GM23248 (cell line): ENCODE results near the gene SNX14. TPM values are rescaled to one million over a fixed set of nuclear protein-coding genes. Genes with fewer than 3 reads are reported as not detected.
"Not testable (repeated sequence)": the region's sequence is repeated elsewhere in the genome, so short reads cannot be mapped to it uniquely, and the experiment has no call there.

ENCODE experiments used
- DNase-seq: peaks from one replicate; pipeline ENCODE4 v3.0.0-alpha.2; 2015
- H2AFZ ChIP-seq: fragments of 200-600 bp; sonication (generic); 2 replicates; pipeline ENCODE4 v1.6.1; 2016; ENCODE audit warnings: antibody characterized with exemption
- H3F3A ChIP-seq: fragments of 200-600 bp; sonication (generic); 2 replicates; pipeline ENCODE4 v1.6.1; 2016; ENCODE audit warnings: mild to moderate bottlenecking, antibody characterized with exemption, mixed run types; ENCODE audit not compliant: insufficient read depth
- H3K27ac ChIP-seq: fragments of 200-600 bp; sonication (generic); 2 replicates; pipeline ENCODE4 v1.5.1; 2016; ENCODE audit warnings: mild to moderate bottlenecking
- H3K27me3 ChIP-seq: fragments of 200-600 bp; sonication (generic); replicated peaks from 2 replicates; pipeline ENCODE4 v1.6.1; 2016; ENCODE audit warnings: mild to moderate bottlenecking; ENCODE audit not compliant: insufficient read depth
- H3K36me3 ChIP-seq: fragments of 200-600 bp; sonication (generic); 2 replicates; pipeline ENCODE4 v1.6.1; 2016; ENCODE audit warnings: low read depth, mild to moderate bottlenecking
- H3K4me1 ChIP-seq: fragments of 200-600 bp; sonication (generic); 2 replicates; pipeline ENCODE4 v1.6.1; 2016; ENCODE audit warnings: mild to moderate bottlenecking; ENCODE audit not compliant: insufficient read depth
- H3K4me2 ChIP-seq: fragments of 200-600 bp; sonication (generic); one replicate; pipeline ENCODE4 v1.6.1; 2016; ENCODE audit warnings: mild to moderate bottlenecking; ENCODE audit not compliant: unreplicated experiment
- H3K4me3 ChIP-seq: fragments of 200-600 bp; sonication (generic); 2 replicates; pipeline ENCODE4 v1.5.1; 2016; ENCODE audit warnings: mild to moderate bottlenecking
- H3K79me2 ChIP-seq: fragments of 200-600 bp; sonication (generic); 2 replicates; pipeline ENCODE4 v1.6.1; 2016; ENCODE audit warnings: mild to moderate bottlenecking; ENCODE audit not compliant: insufficient read depth
- H3K9ac ChIP-seq: fragments of 200-600 bp; sonication (generic); 2 replicates; pipeline ENCODE4 v1.6.1; 2016; ENCODE audit warnings: mild to moderate bottlenecking
- H3K9me2 ChIP-seq: fragments of 200-600 bp; sonication (generic); 2 replicates; pipeline ENCODE4 v1.6.1; 2016; ENCODE audit warnings: mixed run types, mild to moderate bottlenecking, moderate library complexity; ENCODE audit not compliant: insufficient read depth
- H3K9me3 ChIP-seq: fragments of 200-600 bp; sonication (generic); one replicate; pipeline ENCODE4 v1.6.1; 2017; ENCODE audit warnings: low read depth
- H4K20me1 ChIP-seq: fragments of 200-600 bp; sonication (generic); 2 replicates; pipeline ENCODE4 v1.6.0; 2016; ENCODE audit not compliant: insufficient read depth
- EZH2 ChIP-seq: fragments of 200-600 bp; sonication (generic); IDR thresholded peaks from 2 replicates; pipeline ENCODE4 v1.6.1; 2018; ENCODE audit warnings: antibody characterized with exemption, mild to moderate bottlenecking; ENCODE audit not compliant: insufficient read depth, poor library complexity, severe bottlenecking
- EZH2phosphoT487 ChIP-seq: fragments of 200-600 bp; sonication (generic); IDR thresholded peaks from 2 replicates; pipeline ENCODE4 v1.6.1; 2018; ENCODE audit warnings: antibody characterized with exemption, moderate library complexity, mild to moderate bottlenecking, low read depth; ENCODE audit not compliant: insufficient read depth
- WGBS, 2 experiments: methylation state at CpG; one replicate each; pipeline ENCODE4 v1.1.6; 2015 to 2017; ENCODE audit warnings: low lambda C conversion rate in 2 of 2, low coverage in 1 of 2; ENCODE audit errors: missing lambda C conversion rate in 2 of 2; 5-methylcytosine and 5-hydroxymethylcytosine counted together
- in situ Hi-C: fragments of 300-500 bp; cut with MboI; formaldehyde crosslinking; loops from 2 replicates; pipeline ENCODE4 v1.15.0; 2020
- polyA plus RNA-seq: library from polyadenylated mRNA; unstranded; fragments of >200 nt; fragmentation: Nextera tagmentation; extraction: Ambion mirVana; gene quantifications from 2 replicates; pipeline ENCODE4 v1.2.1, GENCODE V29; 2016
- total RNA-seq: library from RNA; depleted of rRNA; stranded (reverse); fragments of >200 nt; shearing (Covaris generic); gene quantifications from 2 replicates; pipeline ENCODE4 v1.2.3, GENCODE V29; 2014

SNX14 gene
- total and polyA plus RNA-seq, 2 experiments from 2014 or later, result 68.3 to 72.4 TPM

GRCh38 chr6:85592033-85592432, 1.6 kb downstream of the SNX14 start:
- H3K9me3 ChIP-seq, result no peaks in the 10 kb centered on the region
- H3K9ac ChIP-seq, result peak overlapping the region; percentile 92
- H3K27me3 ChIP-seq, result no peaks in the 10 kb centered on the region
- no peaks in the 10 kb centered on the region for H4K20me1 ChIP-seq
- H3K4me1 ChIP-seq, result peaks cover 29% of the 10 kb centered on the region
- in situ Hi-C loops, result no loop called here
- 96 to 100% methylated on average over 1 of the region's 1 CpG for WGBS, 2 experiments
- DNase-seq, result no peak
- no peak overlapping the region; the same call in 1 of the 2 replicates for H3K27ac ChIP-seq
- peak overlapping the region; percentile 81 for H3K4me2 ChIP-seq
- no peaks in the 10 kb centered on the region; the same call in 1 of the 2 replicates for H3K36me3 ChIP-seq
- H2AFZ ChIP-seq, result no peak overlapping the region
- H3F3A ChIP-seq, result peaks cover 43% of the 10 kb centered on the region
- H3K4me3 ChIP-seq, result peak overlapping the region; percentile 93
- H3K79me2 ChIP-seq, result peaks cover 59% of the 10 kb centered on the region
- TF ChIP-seq EZH2 (no peak), EZH2phosphoT487 (no peak)
- no peaks in the 10 kb centered on the region for H3K9me2 ChIP-seq

- Histone ChIP-seq H3K9me3 (no peaks in the 10 kb centered on the region), H3K36me3 (no peaks in the 10 kb centered on the region; the same call in 1 of the 2 replicates), H3K9me2 (no peaks in the 10 kb centered on the region), H3K79me2 (peaks cover 67% of the 10 kb centered on the region), H3K4me3 (0 out of 2 replicates have a peak overlapping the region, but pooled peaks have one; percentile 93), H3K9ac (no peak overlapping the region), H3K4me2 (no peak overlapping the region), H3K4me1 (peaks cover 26% of the 10 kb centered on the region), H4K20me1 (0 out of 2 replicates have a peak, but pooled peaks cover under 1% of the 10 kb centered on the region), H3F3A (peaks cover 35% of the 10 kb centered on the region), H3K27ac (no peak overlapping the region), H2AFZ (no peak overlapping the region), H3K27me3 (no peaks in the 10 kb centered on the region)
- WGBS, 2 experiments, result 95 to 100% methylated on average over 1 of the region's 1 CpG
- no peak for DNase-seq
- TF ChIP-seq EZH2phosphoT487 (no peak), EZH2 (no peak)
- in situ Hi-C loops, result no loop called here
Observed at GRCh38 chr6:85591207-85591606, 2.5 kb downstream of the SNX14 start.

- Histone ChIP-seq H3K4me1 (peaks cover 6% of the 10 kb centered on the region; the same call in 1 of the 2 replicates), H3K27me3 (no peaks in the 10 kb centered on the region), H3K4me2 (no peak overlapping the region), H3F3A (peaks cover 14% of the 10 kb centered on the region), H3K27ac (no peak overlapping the region), H3K79me2 (peaks cover 100% of the 10 kb centered on the region), H3K36me3 (no peaks in the 10 kb centered on the region; the same call in 1 of the 2 replicates), H4K20me1 (peaks cover 14% of the 10 kb centered on the region), H3K9me3 (no peaks in the 10 kb centered on the region), H3K9ac (no peak overlapping the region), H3K4me3 (no peak overlapping the region), H2AFZ (no peak overlapping the region), H3K9me2 (no peaks in the 10 kb centered on the region)
- in situ Hi-C loops, result no loop called here
- DNase-seq, result no peak
- TF ChIP-seq EZH2 (no peak), EZH2phosphoT487 (no peak)
- 95 to 97% methylated on average over 3 of the region's 3 CpGs for WGBS, 2 experiments
Observed at GRCh38 chr6:85585741-85586140, 7.9 kb downstream of the SNX14 start.

GRCh38 chr6:85582832-85583231, 10.8 kb downstream of the SNX14 start:
- H3K27me3 ChIP-seq, H3K9me3 ChIP-seq, H2AFZ ChIP-seq, H3K4me2 ChIP-seq, H3K27ac ChIP-seq, H3K4me3 ChIP-seq, H3K36me3 ChIP-seq, DNase-seq, H3K9ac ChIP-seq, H3K9me2 ChIP-seq, in situ Hi-C loops: not testable (repeated sequence)
- Histone ChIP-seq H3K79me2 (peaks cover 100% of the 10 kb centered on the region), H4K20me1 (peaks cover 14% of the 10 kb centered on the region), H3K4me1 (peaks cover 13% of the 10 kb centered on the region; the same call in 1 of the 2 replicates), H3F3A (peaks cover 14% of the 10 kb centered on the region)
- WGBS, 2 experiments, result 95 to 98% methylated on average over 4 of the region's 4 CpGs

- DNase-seq, result no peak
- no peak for TF ChIP-seq EZH2phosphoT487
- no peak for TF ChIP-seq EZH2
Observed at GRCh38 chr6:85581572-85581971, 12.1 kb downstream of the SNX14 start.

More at GRCh38 chr6:85581572-85581971, 12.1 kb downstream of the SNX14 start:
- no peak overlapping the region for H3K9ac ChIP-seq
- no peaks in the 10 kb centered on the region for H3K9me3 ChIP-seq
- H3K4me2 ChIP-seq, result no peak overlapping the region
- H3K4me1 ChIP-seq, result peaks cover 13% of the 10 kb centered on the region; the same call in 1 of the 2 replicates
- in situ Hi-C loops, result no loop called here
- H3K27me3 ChIP-seq, result no peaks in the 10 kb centered on the region
- no peaks in the 10 kb centered on the region for H3K36me3 ChIP-seq
- no peak overlapping the region for H2AFZ ChIP-seq
- H3K79me2 ChIP-seq, result peaks cover 100% of the 10 kb centered on the region
- no peaks in the 10 kb centered on the region for H3K9me2 ChIP-seq
- H4K20me1 ChIP-seq, result peaks cover 14% of the 10 kb centered on the region
- H3F3A ChIP-seq, result peaks cover 14% of the 10 kb centered on the region
- no peak overlapping the region for H3K27ac ChIP-seq
- no peak overlapping the region for H3K4me3 ChIP-seq
